Right cardiac atrium (tissue), 5 donors: Measurements from ENCODE around the gene SERINC3. TPM values are rescaled to one million over a fixed set of nuclear protein-coding genes. Genes with fewer than 3 reads are reported as not detected.
A peak's percentile ranks its signal among the peaks of the same experiment; 100 is the strongest.

Experiments used
- ATAC-seq, 2 donors: fragments of 200-7000 bp; cut with Tn5 transposase; one replicate each; pipeline versions ENCODE4 v1.8.0 to v1.9.1; 2020; ENCODE audit warnings: moderate library complexity in 2 of 2, mild to moderate bottlenecking in 1 of 2
- DNase-seq, 3 donors: peaks; one replicate each; pipeline ENCODE4 v3.0.0-alpha.2; 2020
- H3K27ac ChIP-seq: one replicate; pipeline ENCODE4 v1.5.1; 2013; ENCODE audit warnings: mild to moderate bottlenecking, low read length, control low read depth, moderate library complexity
- H3K27me3 ChIP-seq: one replicate; pipeline ENCODE4 v1.6.1; 2013; ENCODE audit not compliant: control insufficient read depth, insufficient read depth
- H3K4me1 ChIP-seq: one replicate; pipeline ENCODE4 v1.6.1; 2013; ENCODE audit warnings: low read length; ENCODE audit not compliant: control insufficient read depth, insufficient read depth
- H3K4me3 ChIP-seq: one replicate; pipeline ENCODE4 v1.5.1; 2013; ENCODE audit warnings: low read length, control low read depth
- H3K9me3 ChIP-seq: one replicate; pipeline ENCODE4 v1.6.1; 2013; ENCODE audit warnings: low read length; ENCODE audit not compliant: control insufficient read depth
- WGBS: extraction: QIAGEN DNeasy Blood & Tissue Kit; methylation state at CpG from one replicate; pipeline ENCODE4 v1.1.7; 2013; 5-methylcytosine and 5-hydroxymethylcytosine counted together
- intact Hi-C, 4 donors: fragments of 100-400 bp; cut with DNase I; formaldehyde crosslinking; loops; one replicate each; pipeline versions ENCODE4 v1.11.0 to v1.14.0; 2022 to 2023
- polyA plus RNA-seq: library from polyadenylated mRNA; stranded (reverse); fragments of 200-250 nt; gene quantifications from one replicate; pipeline ENCODE4 v1.2.3, GENCODE V29; 2013
- total RNA-seq, 4 donors: library from RNA; stranded (reverse); fragmentation: NEBNext Ultra II Directional; extraction: Animal tissue kit (Norgen Biotek cat#: 25700); gene quantifications; one replicate each; pipeline ENCODE4 v1.2.1, GENCODE V29; 2021
- donor health status: healthy with polysubstance abuse.
- donor health status: DM: no; HTN: yes; CAD: no.
- donor health status: DM: no; HTN: no; CAD: no.
- donor health status: DM: no; HTN: yes; CAD: no; lungs with severe emphysema.
- donor health status: DM: yes; HTN: yes; CAD: no.

Gene SERINC3
- total and polyA plus RNA-seq, 5 donors = 47.8 to 118 (median 104) TPM

DNA sequence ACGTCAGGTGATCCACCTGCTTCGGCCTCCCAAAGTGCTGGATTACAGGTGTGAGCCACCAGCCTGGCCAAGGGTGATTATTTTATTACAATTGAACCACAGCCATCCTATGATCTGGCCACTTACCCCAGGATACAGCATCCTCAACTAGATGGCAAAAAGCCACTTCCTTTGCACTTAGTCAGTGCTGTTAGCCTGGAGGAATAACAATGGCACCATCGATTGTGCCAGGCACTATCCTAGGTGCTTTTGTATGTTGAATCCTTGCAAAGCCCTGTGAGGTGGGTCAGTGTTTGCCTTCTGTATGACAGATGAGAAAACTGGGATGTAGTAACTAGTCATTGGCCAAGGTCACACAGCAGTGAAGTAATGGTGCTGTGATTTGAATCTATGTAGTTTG is 57.4 kb downstream of the SERINC3 start:
- H3K4me3 ChIP-seq = no peak overlapping the region
- no peaks in the 10 kb centered on the region for H3K27me3 ChIP-seq
- ATAC-seq = no peak
- intact Hi-C loops = loop anchor here in 3 of 4 donors (10.0 kb wide), 2 partner anchors 80 to 250 kb away; partner anchors contain the start of gene OSER1 (in 2 of the 3)
- no peaks in the 10 kb centered on the region for H3K4me1 ChIP-seq
- H3K9me3 ChIP-seq = no peaks in the 10 kb centered on the region
- 89% methylated on average over 3 of the region's 3 CpGs for WGBS
- no peak for DNase-seq
- no peak overlapping the region for H3K27ac ChIP-seq

DNA sequence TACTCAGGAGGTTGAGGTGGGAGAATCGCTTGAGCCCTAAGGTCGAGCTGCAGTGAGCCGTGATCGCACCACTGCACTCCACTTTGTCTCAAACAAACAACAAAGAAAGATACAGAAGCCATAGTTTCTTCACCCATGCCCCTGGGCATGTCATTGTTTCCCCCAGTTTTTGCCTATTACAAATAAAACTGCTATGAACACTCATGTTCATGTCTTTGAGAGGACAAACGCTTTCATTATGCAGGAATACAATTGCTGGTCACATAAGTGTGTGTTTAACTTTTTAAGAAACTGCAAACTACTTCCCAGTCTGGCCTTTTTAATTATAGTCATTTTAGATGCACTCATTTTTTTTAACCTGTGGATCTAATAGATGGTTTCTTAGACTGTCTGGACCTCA is 58.4 kb downstream of the SERINC3 start:
- Histone ChIP-seq H3K27me3 (no peaks in the 10 kb centered on the region), H3K9me3 (no peaks in the 10 kb centered on the region), H3K4me3 (no peak overlapping the region), H3K4me1 (no peaks in the 10 kb centered on the region), H3K27ac (no peak overlapping the region)
- ATAC-seq (no peak), DNase-seq (no peak)
- WGBS = 77% methylated on average over 5 of the region's 5 CpGs
- intact Hi-C loops = loop anchor here in 3 of 4 donors (10.0 kb wide), 2 partner anchors 79 to 249 kb away; partner anchors contain the start of gene OSER1 (in 2 of the 3)

GRCh38 chr20:44461803-44462174 is 60.1 kb downstream of the SERINC3 start:
- no peaks in the 10 kb centered on the region for H3K9me3 ChIP-seq
- H3K4me1 ChIP-seq = no peaks in the 10 kb centered on the region
- H3K27me3 ChIP-seq = no peaks in the 10 kb centered on the region
- DNase-seq (no peak), ATAC-seq (no peak)
- intact Hi-C loops = loop anchor here in 3 of 4 donors (10.0 kb wide), 2 partner anchors 77 to 247 kb away; partner anchors contain the start of gene OSER1 (in 2 of the 3)
- no peak overlapping the region for H3K4me3 ChIP-seq
- 75% methylated on average over 5 of the region's 5 CpGs for WGBS
- no peak overlapping the region for H3K27ac ChIP-seq

DNA sequence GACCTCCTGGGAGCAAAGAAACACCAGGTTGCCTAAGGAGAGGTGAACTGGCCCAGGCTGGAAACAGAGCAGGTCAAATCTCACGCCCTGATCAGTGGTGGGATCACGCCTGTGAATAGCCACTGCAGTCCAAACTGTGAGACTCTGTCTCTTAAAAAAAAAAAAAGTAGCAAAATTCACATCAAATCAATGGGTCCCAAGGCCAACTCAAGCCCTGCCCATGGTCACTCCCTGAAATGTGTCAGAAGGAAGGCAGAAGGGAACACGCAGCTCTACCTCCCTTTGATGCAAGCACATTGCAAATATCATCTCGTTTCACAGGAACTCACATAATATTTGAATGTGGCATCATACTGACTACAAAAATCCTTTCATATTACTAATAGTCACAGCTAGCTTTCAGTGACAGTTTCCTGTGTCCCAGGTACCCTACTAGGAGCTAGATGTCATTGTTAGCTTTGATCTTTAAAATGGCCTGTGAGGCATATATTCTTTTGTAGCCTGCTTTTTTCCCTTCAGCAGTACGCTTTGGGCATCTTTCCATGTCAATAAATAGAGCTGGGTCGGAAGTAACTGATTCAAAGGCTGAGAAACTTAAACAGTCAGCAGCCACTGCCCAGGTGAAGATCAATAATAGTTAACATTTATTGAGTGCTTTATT is 60.6 kb downstream of the SERINC3 start:
- no peaks in the 10 kb centered on the region for H3K9me3 ChIP-seq
- no peak for DNase-seq
- no peaks in the 10 kb centered on the region for H3K4me1 ChIP-seq
- no peak overlapping the region for H3K27ac ChIP-seq
- H3K27me3 ChIP-seq = no peaks in the 10 kb centered on the region
- H3K4me3 ChIP-seq = no peak overlapping the region
- intact Hi-C loops = loop anchor here in 3 of 4 donors (10.0 kb wide), 2 partner anchors 76 to 246 kb away; partner anchors contain the start of gene OSER1 (in 2 of the 3)
- no peak for ATAC-seq
- 79% methylated on average over 6 of the region's 6 CpGs for WGBS

DNA sequence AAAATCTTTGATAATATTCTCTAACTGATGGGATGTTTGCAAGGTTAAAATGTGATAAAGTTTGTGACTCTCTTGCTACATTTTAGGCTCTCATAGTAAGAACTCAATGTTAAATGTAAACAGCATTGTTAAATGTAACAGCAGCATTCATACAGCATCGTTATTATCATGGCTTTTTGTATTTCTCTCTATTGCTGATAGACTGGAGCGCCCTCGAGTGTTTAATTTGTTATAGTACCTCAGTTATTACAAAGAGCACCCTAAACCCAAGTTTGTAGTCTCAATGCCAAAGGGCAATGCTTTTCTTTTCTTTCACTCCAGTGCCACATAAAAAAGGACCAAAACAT is 61.1 kb downstream of the SERINC3 start:
- Histone ChIP-seq H3K4me1 (no peaks in the 10 kb centered on the region), H3K27ac (no peak overlapping the region), H3K9me3 (no peaks in the 10 kb centered on the region), H3K27me3 (no peaks in the 10 kb centered on the region), H3K4me3 (no peak overlapping the region)
- DNase-seq (no peak), ATAC-seq (no peak)
- intact Hi-C loops = loop anchor here in 3 of 4 donors (10.0 kb wide), 2 partner anchors 76 to 246 kb away; partner anchors contain the start of gene OSER1 (in 2 of the 3)
- 13% methylated on average over 3 of the region's 3 CpGs for WGBS

DNA sequence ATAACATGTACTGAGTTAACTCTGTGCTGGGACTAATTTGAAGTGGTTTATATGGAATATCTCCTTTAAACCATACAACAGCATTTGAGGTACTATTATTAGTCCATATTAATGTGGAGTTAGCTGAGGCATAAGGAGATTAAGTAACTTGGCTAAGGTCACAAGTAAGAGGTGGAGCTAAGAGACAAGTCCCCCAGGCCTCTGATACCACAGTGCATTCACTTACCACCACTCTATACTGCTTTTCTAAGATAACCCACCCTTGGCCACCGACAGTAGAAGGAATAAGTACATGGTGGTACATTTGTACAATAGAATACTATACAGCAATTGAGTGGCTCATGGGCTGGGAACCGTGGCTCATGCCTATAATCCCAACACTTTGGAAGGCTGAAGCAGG is 62.6 kb downstream of the SERINC3 start:
- WGBS = 65% methylated on average over 2 of the region's 2 CpGs
- no peak overlapping the region for H3K27ac ChIP-seq
- no peaks in the 10 kb centered on the region for H3K4me1 ChIP-seq
- intact Hi-C loops = no loop called here
- H3K9me3 ChIP-seq = no peaks in the 10 kb centered on the region
- DNase-seq (no peak), ATAC-seq (no peak)
- no peak overlapping the region for H3K4me3 ChIP-seq
- H3K27me3 ChIP-seq = no peaks in the 10 kb centered on the region

DNA sequence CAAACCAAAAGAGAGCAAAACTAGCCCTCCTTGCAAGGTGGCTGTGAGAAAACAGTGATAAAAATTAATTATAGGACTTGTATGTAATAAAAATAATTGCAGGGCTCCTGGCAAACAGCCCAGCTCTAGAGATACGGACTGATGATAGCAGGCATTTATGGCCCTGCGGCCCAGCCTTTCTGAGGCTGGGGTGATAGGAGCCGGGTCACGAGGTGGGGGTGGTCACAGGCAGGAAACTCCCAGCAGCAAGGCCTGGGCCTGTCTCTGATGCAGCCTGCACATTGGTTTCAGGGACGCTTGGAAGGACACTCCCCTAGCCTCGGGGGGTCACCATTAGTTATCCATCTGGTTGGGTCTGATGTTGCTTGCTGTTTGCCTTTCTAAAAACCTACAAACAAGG is 64.9 kb downstream of the SERINC3 start:
- DNase-seq (no peak), ATAC-seq (peak in 1 of 2 donors; percentile 26)
- no peaks in the 10 kb centered on the region for H3K27me3 ChIP-seq
- H3K27ac ChIP-seq = no peak overlapping the region
- intact Hi-C loops = no loop called here
- H3K9me3 ChIP-seq = no peaks in the 10 kb centered on the region
- no peak overlapping the region for H3K4me3 ChIP-seq
- WGBS = 48% methylated on average over 6 of the region's 6 CpGs
- H3K4me1 ChIP-seq = no peaks in the 10 kb centered on the region

- H3K27me3 ChIP-seq = no peaks in the 10 kb centered on the region
- WGBS = 90% methylated on average over 8 of the region's 8 CpGs
- no peaks in the 10 kb centered on the region for H3K9me3 ChIP-seq
- H3K27ac ChIP-seq = no peak overlapping the region
- H3K4me1 ChIP-seq = no peaks in the 10 kb centered on the region
- H3K4me3 ChIP-seq = no peak overlapping the region
- DNase-seq (no peak), ATAC-seq (no peak)
- intact Hi-C loops = no loop called here
Observed at GRCh38 chr20:44456611-44457010, 65.3 kb downstream of the SERINC3 start.

- H3K27ac ChIP-seq = no peak overlapping the region
- ATAC-seq (no peak), DNase-seq (no peak)
- no peaks in the 10 kb centered on the region for H3K27me3 ChIP-seq
- no peaks in the 10 kb centered on the region for H3K4me1 ChIP-seq
- no peak overlapping the region for H3K4me3 ChIP-seq
- WGBS = 63% methylated on average over 3 of the region's 3 CpGs
- H3K9me3 ChIP-seq = no peaks in the 10 kb centered on the region
- intact Hi-C loops = no loop called here
Observed at GRCh38 chr20:44455126-44455525, 66.7 kb downstream of the SERINC3 start.

- WGBS = 90% methylated on average over 7 of the region's 7 CpGs
- ATAC-seq = no peak
- Histone ChIP-seq H3K4me1 (no peaks in the 10 kb centered on the region), H3K27ac (no peak overlapping the region), H3K9me3 (no peaks in the 10 kb centered on the region), H3K27me3 (no peaks in the 10 kb centered on the region), H3K4me3 (no peak overlapping the region)
- intact Hi-C loops = no loop called here
- DNase-seq = no peak
Observed at GRCh38 chr20:44454306-44454963, 67.4 kb downstream of the SERINC3 start.

DNA sequence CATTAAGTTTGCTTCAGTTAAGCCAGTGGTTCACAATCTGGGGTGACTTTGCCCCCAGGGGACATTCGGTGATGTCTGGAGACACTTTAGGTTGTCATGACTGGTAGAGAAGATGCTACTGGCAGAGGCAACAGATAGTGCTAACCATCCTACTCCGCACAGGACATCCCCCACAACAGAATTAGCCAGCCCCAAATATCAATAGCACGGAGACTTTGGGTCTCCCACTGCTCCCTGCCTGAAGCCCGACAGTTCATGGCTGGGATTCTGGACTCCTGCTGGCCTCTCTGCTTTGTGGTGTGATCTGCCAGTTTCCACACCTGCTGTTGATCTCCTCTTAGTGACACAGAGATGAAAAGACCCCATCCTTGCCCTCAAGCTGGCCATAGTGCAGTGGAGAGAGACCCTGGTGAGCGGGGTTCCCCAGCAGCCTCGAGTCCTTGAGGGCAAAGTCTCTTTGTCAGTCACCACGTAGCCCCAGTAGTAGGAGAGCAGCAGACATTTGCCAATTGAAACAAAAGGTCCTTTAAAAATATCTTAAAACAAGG is 70.9 kb downstream of the SERINC3 start:
- DNase-seq (no peak), ATAC-seq (no peak)
- H3K27me3 ChIP-seq = no peaks in the 10 kb centered on the region
- 66% methylated on average over 7 of the region's 7 CpGs for WGBS
- H3K4me1 ChIP-seq = no peaks in the 10 kb centered on the region
- no peaks in the 10 kb centered on the region for H3K9me3 ChIP-seq
- intact Hi-C loops = no loop called here
- H3K4me3 ChIP-seq = no peak overlapping the region
- H3K27ac ChIP-seq = no peak overlapping the region
